Stimulated activated CD4-positive, alpha-beta T cell treated with anti-CD3 and anti-CD28 coated beads, Interleukin-12 subunit alpha, Interleukin-12 subunit beta, amount 100 ng/mL, for 48 hours (primary cell): ENCODE results near the gene TSPAN4.

Experiments
- DNase-seq, 3 donors: peaks; one replicate each; pipeline ENCODE4 v3.0.0-alpha.2; 2020; ENCODE audit warnings: low read depth in 2 of 3, low spot score in 1 of 3

The TSPAN4 gene

DNA sequence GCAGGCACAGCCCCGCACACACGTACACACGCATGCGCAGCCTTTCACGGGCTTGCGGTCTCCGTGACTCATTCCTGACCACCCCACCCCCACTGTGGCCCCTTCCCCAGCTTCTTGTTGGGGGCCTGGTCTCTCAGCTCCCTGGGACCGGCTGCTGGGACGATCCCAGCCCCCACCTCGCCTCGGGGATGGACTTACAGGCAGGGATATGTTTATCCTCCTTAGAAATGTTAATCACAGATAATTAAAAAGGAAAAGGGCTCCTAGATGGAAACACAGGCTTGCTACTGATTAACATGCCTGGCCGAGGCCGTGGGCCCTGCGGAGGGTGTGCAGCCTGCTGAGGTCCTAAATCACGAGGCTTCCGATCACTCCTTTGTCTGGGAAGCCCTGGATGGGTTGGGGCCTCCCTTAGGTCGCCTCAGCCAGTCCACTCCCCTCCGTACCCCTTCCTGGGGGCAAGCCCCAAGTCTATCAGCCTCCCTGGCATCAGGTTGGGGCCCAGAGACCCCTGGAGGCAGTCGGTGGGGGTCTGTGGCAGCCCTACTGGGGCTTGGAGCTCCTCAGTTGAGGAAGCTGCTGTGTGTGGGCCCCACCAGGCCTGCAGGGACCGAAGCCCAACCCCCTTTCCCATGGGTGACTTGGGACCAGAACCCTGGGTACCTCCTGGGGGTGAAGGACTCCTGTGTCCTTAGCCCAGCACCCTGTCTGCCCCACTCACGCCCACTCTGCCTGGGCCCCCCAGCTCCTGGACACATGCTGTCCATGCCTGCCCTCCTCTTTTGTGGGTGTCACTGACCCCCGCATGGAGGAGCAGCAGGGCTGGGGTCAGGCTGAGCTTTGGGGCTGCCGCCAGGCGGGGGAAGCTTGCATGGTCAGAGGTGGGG, 20.6 kb downstream of the TSPAN4 start:
- DNase-seq, result no peak

DNA sequence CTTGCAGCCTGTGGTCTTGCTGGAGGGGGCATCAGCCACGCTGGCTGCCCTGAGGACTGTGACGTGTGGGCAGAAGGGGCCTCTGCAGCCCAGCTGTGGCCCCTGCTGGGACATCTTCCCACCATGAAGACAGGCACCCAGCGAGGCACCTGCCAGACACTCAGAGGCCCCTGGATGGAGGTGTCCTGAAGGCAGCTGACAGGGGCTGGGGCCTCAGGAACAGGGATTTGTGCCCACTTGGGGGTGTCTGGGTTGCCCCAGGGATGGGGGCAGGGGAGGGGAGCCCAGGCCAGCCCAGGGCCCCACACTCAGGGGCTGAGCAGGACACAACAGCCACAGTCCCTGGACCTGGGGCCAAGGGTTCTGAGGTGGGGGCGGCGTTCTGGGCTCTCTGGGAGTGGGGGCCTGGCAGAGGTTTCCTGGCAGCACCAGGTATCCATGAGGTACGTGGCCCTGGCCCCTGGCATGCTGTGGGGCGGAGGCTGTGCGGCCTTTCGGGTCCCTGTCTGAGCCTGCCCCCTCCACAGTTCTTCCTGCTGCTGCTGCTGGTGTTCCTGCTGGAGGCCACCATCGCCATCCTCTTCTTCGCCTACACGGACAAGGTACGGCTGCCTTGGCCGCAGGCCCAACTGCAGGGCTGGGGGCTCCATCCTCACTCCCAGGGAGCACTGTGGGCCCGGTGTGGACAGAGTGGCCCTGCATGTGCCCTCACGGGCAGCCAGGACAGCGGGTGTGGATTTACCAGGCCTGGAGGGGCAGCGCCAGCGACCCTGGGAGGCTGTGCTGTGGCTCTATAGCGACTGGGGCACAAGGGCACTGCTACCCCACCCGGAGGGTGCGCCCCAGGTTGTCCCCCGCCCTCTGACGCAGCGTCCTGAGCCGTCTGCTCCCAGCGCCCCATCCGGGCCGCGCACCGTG, 21.5 kb downstream of the TSPAN4 start:
- no peak for DNase-seq

DNA sequence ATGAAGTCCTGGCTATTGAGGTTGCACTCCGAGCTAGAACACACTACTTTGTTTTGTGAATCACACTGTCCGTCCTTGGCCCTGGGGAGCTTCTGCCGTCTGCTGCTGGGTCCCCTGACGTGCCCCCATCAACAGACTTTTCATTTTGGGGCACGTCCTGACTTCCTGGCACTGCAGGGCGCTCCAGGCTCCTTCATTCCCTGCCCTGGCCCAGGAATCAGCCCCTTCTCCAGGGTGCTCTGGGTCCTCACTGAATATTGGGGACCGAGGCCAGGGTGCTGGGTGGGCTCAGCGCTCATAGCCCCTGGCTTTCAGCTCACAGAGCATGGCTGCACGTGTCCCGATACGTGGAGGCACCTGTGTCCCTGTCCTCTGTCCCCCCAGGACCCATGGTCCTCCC, 22.2 kb downstream of the TSPAN4 start:
- DNase-seq, result no peak

DNA sequence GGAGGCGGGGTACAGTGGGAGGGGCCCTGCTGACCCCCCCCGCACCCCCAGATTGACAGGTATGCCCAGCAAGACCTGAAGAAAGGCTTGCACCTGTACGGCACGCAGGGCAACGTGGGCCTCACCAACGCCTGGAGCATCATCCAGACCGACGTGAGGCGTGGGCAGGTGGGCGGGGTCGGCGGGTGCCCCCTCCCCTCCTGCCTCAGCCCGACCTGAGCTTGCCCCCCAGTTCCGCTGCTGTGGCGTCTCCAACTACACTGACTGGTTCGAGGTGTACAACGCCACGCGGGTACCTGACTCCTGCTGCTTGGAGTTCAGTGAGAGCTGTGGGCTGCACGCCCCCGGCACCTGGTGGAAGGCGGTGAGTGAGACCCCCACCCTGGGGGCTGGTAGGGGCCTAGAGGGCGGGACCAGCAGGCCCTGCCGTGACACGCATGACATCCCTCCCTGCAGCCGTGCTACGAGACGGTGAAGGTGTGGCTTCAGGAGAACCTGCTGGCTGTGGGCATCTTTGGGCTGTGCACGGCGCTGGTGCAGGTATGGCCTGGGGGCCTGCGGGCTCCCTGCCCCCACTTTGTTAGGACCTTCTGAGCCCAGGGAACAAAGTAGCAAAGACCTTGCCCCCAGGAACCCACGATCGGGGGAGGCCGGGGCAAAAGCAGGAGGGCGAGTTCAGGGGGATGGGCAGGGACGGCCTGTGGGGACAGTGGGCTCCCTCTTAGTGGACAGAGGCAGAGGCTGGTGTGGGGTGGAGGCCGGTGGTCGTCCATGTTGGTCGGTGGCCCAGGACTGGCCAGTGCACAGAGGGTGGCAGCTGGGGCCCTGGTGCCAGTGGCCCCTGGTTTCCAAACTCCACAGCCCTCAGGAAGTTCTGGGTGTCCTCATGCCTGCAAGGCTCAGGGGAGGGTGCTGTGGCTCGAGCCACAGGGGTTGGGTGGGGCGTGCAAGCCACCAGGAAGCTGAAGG, 23.1 kb downstream of the TSPAN4 start:
- DNase-seq, result no peak

DNA sequence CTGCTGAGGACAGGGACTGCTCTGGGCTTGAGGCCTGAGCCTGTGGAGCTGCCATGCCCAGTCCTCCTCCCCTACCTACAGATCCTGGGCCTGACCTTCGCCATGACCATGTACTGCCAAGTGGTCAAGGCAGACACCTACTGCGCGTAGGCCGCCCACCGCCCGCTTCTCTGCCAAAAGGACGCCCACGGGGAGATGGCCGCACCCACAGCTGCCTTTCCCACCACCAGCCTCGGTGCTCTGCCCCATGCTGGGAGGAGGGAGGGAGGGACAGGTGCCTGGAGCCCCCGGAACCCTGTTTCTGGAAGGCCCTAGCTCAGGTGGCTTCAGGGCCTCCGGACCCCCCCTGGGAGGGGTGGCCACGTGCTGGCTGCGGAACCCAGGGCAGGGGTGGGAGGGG, 23.8 kb downstream of the TSPAN4 start:
- no peak for DNase-seq

DNA sequence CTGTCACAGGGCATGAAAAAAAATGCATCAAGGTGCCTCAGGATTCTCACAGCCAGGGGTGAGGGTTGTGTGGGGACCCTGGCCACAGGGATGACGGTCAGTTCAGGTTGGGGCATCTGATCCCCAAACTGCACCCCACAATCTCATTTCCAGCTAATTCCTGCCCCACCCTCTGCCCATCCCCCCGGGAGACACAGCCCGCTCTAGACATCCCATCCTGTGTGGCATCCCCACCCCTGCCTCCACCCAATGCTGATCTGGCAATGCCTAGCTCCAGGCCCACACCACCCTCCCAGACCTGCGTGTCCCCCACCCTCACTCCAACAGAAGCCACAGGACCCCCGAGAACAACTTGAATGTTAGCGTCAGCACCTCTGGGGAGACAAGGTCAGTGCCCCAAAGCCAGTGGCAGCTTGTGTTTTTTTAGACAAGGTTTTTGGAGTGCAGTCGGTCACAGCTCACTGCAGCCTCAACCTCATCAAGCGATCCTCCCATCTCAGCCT, 25.3 kb downstream of the TSPAN4 start:
- no peak for DNase-seq

DNA sequence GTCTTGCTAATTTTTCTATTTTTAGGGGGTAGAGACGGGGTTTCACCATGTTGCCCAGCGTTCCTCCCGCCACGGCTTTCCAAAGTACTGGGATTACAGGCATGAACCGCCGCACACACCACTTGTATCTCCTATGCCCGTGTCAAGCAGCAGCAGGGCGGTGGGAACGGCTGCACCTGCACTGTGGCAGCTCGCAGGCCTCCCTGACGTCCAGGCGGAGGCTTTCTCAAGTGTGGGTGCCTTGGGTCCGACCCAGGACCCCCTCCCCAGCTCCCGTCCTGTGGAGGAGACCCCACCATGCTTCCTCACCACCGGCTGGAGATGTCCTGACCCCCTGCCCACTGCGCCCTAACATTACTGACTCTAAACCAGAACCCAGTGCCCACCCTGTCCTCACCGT, 25.7 kb downstream of the TSPAN4 start:
- no peak for DNase-seq

DNA sequence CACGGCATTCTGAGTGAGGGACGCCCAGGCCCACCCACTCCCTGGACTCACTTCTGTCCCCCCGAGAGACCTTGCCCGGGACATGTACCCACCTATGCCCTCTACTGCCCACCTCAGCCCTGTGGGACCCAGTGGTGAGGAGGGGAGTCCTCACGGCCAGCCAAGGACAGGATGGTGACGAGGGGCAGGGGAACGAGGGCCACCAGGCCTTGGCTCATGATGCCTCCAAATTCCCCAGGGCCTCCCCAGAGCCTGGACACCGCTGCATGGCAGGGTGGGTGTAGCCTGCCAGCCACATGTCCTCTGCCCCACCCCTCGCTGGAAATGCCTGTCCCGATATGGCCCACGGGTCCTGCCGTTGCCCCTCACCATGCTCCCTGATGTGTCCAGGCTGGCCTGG, 26.1 kb downstream of the TSPAN4 start:
- DNase-seq, result no peak

DNA sequence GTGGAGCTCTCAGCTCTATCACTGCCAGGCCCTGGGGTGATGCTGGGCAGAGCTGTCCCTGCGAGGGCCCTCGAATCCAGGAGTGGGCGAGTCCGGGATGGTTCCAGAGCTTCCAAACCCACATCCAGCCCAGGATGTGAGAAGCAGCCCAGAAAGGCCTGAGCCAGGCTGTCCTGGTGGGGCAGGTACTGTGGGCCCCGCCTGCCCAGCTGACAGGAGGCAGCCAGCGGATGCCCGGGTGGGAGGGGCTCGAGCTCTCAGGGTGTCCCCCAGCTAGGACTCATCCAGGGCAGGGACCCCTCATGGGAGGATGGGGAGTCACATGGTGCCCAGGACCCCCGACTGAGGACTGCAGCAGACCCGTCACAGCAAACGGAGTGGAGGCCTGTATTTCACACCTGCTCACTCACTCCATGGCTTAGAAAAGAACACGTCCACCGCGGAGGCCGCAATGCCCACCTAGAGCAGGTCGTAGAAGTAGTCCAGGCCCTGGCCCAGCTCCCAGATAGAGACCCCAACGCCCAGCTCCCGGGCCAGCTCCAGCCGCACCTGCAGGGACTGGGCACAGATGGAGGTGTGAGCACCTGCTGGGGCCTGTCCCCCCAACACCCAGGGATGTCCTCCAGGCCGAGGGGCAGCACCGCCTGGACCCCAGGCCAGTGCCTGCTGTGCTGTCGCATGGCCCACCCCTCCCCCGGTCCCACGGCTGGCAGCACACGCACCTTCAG, 26.9 kb downstream of the TSPAN4 start:
- DNase-seq, result no peak

DNA sequence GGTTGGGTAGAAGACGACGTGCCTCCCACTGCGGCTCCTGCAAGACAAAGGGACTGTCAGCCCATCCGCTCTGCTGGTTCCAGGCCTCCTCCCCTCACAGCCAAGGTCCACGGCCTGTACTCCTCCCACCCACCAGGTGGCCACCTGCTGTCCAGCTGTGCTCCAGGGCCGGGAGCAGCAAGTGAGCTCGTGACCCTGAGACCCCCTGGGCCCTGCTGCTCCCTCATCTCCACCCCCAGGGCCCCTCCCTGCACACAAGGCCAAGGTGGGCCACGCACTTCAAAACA, 27.4 kb downstream of the TSPAN4 start:
- no peak for DNase-seq

DNA sequence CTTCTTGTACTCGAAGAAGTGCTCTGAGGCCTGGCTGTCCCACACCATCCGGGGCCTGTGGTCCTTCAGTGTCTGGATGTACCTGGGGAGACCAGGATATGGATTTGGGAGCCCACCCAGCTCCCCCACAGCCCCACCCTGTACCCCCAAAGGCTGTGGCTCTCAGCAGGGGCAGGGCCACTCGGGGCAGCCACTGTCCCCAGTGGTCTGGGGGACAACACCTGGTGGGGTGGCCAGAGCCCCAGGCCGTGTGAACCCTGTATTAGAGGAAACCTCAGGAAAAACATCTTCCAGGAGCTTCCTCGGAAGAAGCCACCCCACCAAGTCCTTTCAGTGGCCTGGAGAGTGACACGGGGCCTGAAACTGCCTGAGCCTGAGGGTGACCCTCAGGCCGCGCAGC, 27.8 kb downstream of the TSPAN4 start:
- DNase-seq, result no peak

DNA sequence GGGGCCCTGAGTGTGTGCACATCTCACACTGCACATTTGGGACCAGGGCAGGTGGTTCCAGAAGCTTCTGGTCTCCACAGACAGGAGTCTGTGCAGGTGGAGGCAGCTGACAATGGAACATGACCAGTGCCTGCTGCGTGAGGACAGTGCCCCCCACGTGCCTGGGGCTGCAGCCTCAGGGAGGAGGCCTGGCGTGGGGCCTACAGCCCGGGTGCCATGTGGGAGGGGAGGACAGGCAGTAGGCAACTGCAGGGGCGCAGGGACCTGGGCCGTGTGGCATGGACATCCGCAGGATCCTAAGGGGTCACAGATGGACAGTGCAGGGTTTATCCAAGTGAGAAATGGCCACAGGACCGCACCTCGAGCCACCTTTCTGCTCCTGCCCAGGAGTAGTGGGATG, 28.8 kb downstream of the TSPAN4 start:
- DNase-seq, result no peak

DNA sequence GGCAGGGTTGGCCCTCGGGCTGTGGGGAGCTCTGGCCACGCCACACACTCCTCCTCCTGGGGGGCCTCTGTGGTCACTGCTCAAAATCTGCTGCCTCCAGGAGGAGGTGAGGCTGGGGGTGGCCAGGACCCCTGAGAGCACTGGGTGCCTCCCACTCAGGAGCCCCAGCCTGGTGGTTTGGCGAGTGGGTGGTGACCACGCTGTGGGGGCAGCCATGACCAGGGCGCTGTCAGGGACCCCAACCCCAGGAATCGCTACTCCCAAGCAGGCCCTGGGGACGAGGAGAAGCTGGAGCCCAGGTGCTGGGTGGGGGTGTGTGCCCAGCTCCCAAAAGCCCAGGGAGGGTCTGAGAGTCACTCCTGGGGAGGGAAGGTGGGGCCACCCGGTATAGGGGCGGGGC, 30.1 kb downstream of the TSPAN4 start:
- DNase-seq, result no peak

DNA sequence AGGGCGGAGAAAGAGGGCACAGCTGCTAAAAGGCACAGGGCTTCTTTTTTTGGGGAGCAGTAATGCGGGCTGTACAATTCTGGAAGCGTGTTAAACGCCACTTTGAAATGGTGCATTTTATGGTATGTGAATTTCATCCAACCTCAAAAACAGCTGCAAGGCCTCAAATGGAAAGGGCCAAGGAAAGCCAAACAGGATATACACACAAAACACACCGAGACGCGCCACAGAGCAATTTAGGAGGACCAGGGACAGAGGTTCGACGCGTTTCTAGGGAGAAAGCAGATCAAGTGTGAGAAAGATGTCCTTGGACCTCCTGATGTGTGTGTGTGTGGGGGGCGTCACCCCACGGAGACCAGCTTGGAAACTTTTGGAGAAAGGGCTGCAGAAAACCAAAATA, 31.1 kb downstream of the TSPAN4 start:
- DNase-seq, result no peak

DNA sequence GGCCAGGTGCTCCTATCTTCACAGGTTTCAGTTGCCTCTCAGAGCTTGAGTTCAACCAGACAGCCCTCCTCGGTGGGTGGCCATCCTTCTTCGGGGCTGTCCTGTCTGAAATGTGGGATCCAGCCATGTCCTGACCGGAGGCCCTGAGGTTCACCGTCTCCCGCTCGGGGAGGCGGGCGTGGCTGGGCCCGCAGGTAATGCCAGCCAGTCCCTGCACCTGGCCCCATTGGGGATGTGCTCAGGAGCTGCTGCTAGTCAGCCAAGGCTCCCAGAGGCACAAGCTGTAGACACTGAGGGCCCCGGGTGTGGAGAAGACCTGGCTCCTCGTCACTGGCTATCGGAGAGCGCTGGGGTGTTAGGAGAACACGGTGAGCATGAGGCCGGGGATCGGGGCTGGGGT, 32.6 kb downstream of the TSPAN4 start:
- DNase-seq, result no peak

DNA sequence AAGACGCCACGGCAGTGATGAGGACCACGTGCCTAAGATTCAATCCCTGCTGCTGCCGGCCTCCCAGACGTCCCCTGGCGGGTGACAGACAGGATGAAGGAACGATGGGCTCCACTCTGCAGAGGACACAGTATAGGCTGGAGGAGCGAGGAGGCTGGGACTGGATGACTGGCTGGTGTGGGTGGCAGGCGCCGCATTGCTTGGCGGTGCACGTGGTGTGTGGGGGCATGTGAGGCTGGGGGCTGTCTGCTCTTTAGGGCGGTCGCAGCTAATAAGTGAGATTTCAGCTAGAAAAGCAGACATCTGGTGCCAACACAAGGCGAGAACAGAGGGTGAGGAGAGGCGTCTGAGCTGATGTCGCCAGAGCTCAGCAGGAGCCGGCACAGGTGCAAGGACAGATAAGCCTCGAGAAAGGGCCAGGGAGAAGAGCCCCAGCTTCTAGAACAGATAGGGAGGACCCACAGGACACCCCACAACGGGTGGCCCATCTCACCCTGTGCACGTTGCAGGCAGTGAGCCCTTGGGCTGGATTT, 33.2 kb downstream of the TSPAN4 start:
- no peak for DNase-seq

DNA sequence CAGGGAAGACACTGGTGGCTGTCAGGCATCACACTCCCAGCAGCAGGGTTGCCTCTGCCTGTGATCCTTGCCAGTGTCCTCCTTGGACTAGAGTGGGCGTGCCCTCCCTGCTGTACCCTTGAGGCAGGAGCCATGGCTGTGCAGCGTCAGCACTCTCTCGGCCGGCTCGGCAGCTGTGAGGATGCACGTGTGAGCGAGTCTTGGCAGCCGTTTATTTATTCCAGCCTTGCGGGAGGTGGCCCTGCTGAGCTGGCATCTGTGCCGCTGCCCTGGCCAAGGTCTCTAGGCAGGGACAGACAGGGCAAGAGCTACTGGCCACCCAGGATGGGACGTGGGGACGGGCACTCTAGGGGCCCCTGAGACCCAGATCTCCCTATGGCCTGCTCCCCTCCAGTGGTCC, 33.9 kb downstream of the TSPAN4 start:
- DNase-seq, result no peak

DNA sequence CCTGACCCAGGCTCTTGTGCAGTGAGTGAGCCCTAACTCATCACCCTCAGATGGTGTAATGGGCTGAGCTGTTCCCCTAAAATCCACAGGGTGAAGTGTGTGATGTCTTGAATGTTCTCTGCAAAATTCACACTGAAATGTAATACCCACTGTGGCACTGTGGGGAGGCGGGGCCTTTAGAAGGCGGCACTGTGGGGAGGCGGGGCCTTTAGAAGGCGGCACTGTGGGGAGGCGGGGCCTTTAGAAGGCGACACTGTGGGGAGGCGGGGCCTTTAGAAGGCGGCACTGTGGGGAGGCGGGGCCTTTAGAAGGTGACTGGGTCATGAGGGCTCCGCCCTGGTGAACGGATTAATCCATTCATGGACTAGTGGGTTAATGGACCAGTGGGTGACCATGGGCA, 34.9 kb downstream of the TSPAN4 start:
- peak; percentile 11 to 42 (median 32) for DNase-seq

DNA sequence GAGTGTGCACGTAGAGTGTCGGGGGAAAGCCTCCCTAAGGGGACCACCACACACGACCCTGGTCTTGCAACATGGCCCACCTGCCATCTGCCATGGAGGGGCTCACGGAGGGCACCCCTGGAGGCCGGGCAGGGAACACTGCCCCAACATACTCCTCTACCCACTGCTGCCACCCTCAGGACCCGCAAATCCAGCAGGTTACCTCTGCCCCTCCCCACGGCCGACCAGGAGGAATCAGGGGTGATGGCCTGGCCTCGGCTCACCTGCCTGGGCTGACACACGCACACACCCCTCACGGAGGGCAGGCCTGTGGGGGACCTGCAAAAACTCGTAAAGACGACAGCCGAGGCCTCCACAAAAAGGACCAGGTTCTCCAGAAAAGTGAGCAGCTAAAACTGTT, 37.8 kb downstream of the TSPAN4 start:
- no peak for DNase-seq

DNA sequence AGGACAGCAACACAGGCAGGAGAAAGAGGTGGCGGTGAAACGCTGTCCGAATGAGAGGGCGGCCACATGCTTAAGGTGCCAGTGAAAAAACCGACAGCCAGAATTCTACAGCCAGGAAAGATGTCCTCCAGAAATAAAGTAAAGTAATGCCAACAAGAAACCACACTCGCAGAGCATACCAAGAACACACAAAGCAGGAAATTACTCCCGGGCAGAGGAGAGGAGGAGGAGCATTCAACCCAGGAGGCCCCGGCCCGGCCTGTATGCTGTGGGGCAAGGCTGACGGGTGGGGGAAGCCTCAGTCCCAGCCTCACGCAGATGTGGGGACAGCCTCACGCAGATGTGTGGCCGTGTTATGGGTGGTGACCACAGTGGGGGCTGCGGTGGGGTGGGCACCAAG, 39.9 kb downstream of the TSPAN4 start:
- no peak for DNase-seq
